ELR (cell line): ENCODE measurements around the gene RAP1GAP.
A peak's percentile ranks its signal among the peaks of the same experiment; 100 is the strongest.

Experiments used
- DNase-seq: peaks from one replicate; pipeline ENCODE4 v3.0.0-alpha.2; 2015; ENCODE audit warnings: low read depth

Gene RAP1GAP

GRCh38 chr1:21608798-21609197, 60.4 kb downstream of the RAP1GAP start:
- no peak for DNase-seq

DNA sequence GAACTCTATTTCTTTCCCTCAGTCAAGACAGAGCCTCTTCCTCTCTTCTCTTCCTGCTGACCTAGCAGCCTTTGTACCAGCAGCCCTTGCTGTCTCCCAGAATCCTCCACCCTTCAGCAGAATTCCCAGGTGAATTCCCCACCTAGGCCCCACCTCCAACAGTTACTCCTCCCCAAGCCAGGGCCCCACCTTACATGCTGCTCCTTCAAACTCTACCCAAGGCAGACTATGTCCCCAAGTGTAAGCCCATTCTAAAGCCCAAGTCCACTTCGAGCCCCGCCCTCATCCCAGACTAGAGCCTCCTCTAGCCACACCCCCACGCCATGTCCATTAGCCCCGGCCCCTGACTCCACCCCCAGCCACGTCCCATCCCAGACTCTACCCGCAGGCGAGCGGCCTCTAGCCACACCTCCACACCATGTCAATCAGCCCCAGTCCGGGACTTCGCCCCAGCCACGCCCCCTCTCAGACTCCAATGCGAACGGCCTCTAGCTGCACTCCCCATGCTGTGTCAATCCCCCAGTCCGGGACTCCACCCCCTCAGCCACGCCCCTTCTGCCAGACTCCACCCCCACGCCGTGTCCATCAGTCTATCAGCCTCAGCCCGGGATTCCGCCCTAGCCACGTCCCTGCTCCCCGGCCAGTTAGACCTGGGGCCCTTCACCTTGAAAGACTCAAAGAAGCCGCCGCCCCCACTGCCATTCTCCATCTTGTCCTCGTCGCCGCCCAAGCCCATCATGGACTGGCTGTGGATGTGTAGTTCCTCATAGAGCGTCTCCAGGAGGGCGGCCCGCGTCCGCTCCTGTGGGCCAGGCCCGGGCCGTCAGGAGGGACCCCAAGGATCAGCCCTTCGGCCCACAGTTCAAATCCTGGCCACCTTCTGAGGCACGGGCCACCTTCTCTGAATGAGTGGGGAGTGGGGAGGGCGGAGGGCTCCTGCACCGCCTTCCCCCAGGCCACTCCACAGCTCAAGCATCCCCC, 61.3 kb downstream of the RAP1GAP start:
- DNase-seq: peak; percentile 72

DNA sequence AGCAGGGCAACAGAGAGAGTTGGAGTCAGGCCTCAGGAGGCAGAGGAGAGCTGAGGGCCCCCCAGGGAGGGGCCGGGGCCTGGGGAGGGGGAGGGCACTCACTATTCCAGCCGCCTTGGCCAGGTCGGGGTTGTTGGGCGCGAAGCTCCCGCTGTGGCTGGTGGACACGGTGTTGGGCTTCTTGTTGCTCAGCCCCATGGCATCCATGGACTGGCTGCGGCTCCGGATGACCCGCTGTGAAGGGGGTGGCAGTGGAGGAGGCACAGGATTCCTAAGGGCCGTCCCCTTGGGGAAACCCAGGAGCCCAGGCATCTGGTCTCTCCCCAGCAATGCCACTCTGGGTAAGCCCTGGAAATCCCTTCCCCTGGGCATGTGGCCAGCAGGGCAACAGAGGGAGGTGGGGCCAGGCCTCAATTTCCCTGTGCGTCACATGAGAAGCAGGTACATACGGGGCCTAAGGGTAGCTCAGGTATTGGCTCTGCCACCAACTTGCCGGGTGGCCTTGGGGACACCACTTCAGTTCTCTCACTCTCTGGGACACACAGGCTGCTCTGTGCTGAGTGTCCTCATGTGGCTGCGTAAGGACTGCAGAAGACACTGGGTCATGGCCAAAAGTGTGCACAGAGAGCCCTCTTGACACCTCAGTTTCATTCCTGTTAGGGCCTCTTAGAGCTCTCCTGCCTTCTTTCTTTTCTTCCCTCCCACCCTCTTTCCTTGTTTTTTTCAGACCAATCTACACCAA, 63.0 kb downstream of the RAP1GAP start:
- no peak for DNase-seq

DNA sequence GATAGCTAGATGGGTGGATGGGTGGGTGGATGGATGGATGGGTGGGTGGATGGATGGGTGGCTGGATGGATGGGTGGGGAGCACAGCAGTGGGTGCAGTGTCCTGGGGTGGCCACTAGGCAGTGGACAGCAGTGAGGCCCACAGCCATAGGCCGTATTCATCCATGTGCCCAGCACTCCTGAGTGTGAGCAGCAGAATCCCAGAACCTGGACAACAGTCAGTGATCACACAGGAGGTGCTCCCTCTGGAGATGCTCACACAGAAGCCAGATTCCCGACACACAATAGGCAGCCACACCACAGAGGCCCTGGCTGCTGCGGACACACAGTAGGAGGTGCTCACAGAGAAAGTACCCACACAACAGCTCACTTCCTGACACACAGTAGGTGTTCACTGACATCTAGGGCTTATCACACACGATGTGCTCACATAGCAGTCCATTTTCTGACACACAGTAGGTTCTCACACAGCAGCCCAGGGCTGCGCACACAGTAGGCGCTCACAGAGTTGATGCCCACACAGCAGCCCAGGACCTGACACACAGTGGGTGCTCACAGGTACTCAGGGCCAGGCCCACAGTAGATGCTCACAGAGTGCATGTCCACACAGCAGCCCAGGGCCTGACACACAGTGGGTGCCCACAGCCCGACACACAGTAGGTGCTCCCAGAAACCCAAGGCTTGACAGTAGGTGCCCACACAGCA, 64.0 kb downstream of the RAP1GAP start:
- DNase-seq: no peak

DNA sequence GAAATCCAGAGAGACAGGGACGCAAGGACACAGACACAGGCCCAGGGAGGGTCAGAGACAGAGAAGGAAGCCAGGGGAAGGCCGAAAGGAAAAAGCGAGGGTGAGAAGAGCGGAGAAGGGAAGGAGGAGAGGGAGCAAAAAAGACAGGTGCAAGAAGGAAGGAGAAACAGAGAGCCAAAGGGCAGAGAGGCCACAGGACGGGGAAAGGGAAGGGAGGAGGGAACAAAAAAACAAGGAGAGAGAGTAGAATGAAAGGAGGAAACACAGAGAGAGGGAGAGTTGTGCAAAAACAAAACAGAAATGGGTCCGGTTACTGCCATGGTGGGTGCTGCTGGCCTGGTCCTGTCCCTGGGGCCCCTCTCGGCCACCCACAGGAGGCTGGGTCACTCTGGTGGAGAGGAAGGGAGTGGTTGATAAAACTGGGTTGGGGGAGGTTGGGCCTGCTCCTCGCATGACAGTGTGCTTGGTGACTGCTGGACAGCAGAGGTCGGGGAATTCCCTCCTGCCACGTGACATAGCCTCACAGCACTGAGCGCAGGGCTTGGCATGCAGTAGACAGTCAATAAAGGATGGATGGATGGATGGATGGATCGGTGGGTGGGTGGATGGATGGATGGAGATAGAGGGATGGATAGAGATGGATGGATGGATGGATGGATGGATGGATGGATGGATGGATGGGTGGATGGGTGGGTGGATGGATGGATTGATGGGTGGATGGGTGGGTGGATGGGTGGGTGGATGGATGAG, 64.8 kb downstream of the RAP1GAP start:
- DNase-seq: peak; percentile 37

GRCh38 chr1:21603177-21604138, 65.7 kb downstream of the RAP1GAP start:
- DNase-seq: no peak

- no peak for DNase-seq
Measured at GRCh38 chr1:21601278-21602048, 67.7 kb downstream of the RAP1GAP start.

DNA sequence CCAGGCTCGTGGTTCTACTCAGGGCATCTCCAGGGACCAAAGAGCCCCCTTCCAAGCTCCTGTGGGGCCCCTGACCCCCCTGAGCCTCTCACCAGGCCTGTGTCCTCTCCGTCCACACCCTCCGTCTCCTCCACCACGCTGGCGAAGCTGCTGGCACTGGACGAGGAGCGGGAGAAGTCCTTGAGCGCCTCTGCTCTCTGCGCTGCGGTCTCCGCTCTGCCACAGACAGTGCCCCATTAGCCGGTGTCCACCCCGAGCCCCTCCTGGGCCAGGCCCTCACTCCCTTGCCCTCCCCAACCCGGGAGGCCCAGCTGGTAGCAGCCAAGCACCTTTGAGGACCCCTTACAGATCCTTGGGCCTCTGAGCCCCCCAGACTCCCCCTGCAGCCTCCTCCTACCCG, 69.8 kb downstream of the RAP1GAP start:
- no peak for DNase-seq

DNA sequence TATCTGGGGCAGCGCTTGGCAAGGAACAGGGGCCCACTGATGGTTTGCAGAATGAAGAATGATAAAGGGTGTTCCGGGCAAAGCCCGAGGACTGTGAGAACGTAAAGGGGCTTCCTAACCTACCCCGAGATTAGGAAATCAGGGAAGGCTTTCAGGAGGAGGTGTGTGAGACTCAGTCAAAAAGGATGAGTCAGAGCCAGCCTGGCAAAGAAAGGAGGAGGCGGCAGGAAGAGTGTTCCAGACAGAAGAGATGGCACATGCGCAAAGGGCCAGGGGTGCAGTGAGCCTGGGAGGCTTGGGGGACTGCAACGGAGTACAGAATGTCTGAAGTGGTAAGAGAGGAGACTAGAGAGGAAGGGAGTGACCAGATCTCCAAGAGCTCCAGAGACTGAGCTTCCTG, 70.3 kb downstream of the RAP1GAP start:
- DNase-seq: no peak

DNA sequence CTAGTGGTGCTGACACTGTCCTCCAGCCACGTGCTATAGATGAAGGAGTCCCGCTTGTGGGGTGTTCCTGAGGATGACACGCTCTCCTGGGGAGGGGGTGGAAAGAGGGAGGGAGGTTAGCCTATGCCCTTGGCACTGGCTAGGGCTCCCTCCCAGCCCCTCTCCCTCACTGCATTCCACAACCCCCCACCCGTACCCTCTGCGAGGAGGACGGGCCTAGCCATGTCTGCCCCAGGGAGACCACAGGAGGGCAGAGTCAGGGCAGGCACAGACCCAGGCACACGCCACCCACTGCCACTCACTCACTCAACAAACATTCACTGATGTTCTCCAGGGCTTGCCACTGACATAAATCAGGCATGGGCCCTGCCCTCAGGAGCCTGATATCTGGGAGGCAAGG, 70.7 kb downstream of the RAP1GAP start:
- DNase-seq: no peak

GRCh38 chr1:21597753-21598152, 71.4 kb downstream of the RAP1GAP start:
- no peak for DNase-seq

GRCh38 chr1:21596628-21597027, 72.5 kb downstream of the RAP1GAP start:
- no peak for DNase-seq

DNA sequence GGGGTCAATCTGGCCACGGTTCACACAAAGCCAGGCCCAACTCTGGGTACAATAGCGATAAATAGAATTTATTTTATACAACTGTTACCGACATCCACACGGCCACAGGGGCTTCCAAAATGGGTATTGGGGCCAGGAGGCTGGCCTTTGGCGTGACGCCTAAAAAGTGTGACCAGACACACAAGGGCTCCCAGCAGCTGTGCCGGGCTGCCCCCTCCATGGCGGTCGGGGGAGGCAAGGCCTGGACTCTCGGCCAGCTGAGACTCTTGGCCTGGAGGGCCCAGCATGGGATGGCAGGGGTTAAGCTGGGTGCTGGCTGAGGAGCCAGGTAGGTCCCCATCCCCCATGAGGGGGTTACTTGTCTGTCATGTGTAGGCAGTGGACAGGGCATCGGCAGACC, 73.0 kb downstream of the RAP1GAP start:
- no peak for DNase-seq

DNA sequence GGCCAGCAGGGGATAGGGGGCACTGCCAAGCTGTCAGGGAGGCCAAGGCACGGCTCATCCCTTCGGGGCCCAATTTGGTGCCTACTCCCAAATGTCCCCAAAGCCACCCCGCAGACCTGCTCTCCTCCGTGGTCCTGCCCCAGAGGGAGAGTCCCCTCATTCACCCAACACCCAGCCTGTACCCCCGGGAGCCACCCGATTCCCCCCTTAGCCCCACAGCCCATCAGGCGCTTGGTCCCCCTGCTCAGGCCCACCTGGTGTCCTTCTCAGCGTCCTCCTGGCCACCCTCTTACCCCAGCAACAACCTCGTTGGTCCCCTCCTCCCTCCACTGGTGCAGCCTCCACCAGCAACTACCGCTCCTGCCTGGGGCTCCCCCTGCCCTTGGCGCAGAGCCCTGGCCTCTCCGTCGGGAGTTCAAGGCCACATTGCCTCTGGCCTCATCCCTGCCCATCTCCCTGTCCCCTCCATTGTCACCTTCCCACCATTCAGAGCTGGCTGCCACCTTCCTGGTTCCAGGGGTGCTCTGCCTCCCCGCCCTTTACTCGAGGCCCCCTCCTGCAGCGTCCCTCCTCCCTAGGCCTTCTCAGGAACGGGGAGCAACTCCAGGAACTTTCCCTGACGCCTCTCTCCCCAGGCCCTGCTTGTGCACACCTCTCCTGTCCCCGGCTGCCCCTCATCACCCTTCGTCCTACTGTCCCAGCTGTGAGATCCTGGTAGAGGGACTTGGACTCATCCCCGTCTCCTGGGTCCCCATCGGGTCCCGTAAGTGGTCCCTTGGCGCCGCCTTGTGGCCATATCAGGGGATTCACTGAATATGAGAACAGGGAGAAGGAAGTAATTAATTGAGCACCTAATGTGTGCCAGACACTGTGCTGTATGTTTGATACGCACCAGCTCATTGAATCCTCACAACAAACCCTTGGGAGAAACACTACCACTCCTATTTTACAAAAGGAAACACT, 73.9 kb downstream of the RAP1GAP start:
- DNase-seq: peak; percentile 75

DNA sequence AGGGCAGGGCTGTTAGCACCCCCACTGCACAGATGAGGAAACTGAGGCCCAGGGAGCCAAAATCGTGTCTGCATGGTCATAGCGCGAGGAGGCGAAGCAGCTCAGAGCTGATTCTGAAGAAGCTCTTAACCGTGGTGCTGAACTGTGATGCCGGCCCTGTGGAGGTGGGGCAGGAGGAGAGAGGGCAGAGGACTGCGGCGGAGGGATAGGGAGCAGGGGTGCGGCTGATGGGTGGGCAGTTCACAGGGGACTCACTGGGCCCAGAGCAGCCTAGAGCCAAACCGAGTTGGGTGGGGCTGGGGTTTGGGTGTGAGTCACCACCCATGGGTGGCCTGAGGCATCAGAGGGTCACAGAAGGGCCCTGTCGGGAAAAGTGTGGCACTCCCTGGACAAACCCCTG, 74.7 kb downstream of the RAP1GAP start:
- DNase-seq: peak; percentile 52

- no peak for DNase-seq
Measured at GRCh38 chr1:21593231-21593630, 75.9 kb downstream of the RAP1GAP start.

GRCh38 chr1:21592086-21592865, 76.9 kb downstream of the RAP1GAP start:
- DNase-seq: no peak

DNA sequence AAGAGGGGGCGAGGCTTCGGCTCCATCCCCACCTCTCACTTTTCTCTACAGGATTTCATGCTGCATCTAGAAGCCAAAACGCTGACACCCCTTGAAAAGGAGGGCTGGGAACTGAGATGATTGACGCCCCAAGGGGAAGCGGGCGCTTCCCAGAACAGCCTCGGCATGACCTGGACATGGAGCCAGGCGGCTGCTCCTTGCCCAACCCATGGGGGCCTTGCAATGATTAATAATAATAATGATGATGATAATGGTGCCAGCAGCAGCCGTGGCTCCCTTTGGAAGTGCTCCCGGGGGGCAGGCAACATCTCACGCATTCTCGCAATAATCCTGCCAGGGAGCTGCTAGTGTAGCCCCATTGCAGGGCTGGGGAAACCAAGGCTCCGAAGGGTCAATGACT, 78.2 kb downstream of the RAP1GAP start:
- DNase-seq: no peak
